Measurements from ENCODE around the gene GPR37L1. TPM values are rescaled to one million over a fixed set of nuclear protein-coding genes. Genes with fewer than 3 reads are reported as not detected.

The GPR37L1 gene
- total and polyA plus RNA-seq, 4 donors: 3.1 to 9.7 (median 6.6) TPM

DNA sequence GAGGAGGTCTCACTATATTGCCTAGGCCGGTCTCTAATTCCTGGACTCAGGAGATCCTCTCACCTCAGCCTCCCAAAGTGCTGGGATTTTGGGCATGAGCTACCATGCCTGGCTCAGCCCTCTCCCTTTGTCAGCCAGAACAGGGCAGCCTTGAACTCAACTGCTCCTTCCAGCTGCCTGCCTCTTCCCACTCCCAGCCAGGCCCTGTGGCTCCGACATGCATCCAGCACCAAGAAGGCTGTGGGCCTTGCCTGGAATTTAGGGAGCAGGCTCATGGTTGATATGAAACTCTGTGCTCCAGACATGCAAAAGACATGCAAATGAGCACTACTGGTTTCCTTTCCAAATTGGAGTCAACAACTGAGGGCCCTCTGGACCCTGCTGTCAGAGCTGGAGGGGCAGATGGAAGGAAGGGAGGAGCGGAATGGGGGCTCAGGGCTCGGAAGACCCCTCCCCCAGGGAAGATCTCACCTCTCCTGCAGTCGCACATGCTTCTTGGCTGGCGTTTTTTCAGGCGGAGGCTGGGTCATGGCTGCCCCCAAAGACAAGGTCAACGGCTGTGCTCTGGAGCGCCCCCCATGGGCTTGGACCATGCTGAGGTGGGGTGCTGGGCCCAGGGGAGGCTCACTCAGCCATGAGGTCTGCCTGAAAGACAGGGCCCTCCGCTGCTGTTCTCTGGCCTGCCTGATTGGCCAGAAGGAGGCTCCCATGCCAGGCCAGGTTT is 36.3 kb downstream of the GPR37L1 start:
- WGBS (ENCODE audit: insufficient coverage): 85% methylated on average over 10 of the region's 10 CpGs

DNA sequence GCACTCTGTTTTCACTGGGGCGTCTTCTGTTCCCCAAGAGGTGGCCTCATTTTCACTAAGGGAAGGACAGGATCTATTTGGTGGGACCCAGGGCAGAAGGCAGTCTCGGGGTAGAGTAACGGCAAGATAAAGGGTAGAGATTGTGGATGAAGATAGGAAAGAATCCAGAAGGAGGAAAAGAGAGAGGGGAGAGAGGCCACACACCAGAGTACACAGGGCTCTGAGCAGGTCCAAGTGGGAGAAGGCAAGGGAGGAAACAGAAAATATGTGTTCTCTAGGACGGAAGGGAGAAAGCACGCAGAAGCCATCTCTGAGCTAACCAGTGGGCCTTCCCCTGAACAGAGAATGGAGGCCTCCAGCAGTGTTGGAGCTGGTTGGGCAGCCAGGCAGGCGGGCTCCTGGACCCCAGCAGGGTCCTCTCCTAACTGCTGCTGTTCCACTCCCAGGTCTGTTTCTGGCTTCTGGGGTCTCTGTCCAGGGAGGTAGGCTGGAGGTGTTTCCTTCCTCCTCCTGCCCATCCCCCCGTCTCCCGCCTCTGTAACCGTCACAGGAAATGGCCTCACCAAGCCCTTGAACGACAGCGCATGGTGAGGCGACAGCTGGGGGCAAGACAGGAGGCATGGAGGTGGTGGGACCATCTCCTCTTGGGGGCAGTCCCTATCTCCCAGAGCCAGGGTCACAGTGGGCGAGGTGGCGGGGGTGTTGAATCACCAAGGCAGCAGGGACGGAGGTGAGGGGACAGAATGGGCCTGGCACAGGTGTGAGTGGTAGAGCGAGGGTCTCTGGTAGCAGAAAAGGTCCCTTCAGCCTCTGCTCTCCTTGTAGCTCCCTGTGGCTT is 37.0 kb downstream of the GPR37L1 start:
- Histone ChIP-seq H3K36me3 (ENCODE audit: control insufficient read depth, insufficient read depth, low read length) (peaks cover 5% of the 10 kb centered on the region), H3K4me3 (ENCODE audit: low read depth, low read length) (no peak overlapping the region), H3K27ac (ENCODE audit: low read depth, low read length) (no peak overlapping the region), H3K27me3 (ENCODE audit: control insufficient read depth, insufficient read depth, low read length) (no peaks in the 10 kb centered on the region), H3K9me3 (ENCODE audit: control insufficient read depth, insufficient read depth, low read length) (no peaks in the 10 kb centered on the region), H3K4me1 (ENCODE audit: control insufficient read depth, insufficient read depth, low read length) (peaks cover 46% of the 10 kb centered on the region)
- 89% methylated on average over 15 of the region's 16 CpGs for WGBS (ENCODE audit: insufficient coverage)
- DNase-seq (ENCODE audit: low read depth in 4 of 6, low spot score in 6 of 6): no peak

More for the DNA sequence above, 36.3 kb downstream of the GPR37L1 start:
- DNase-seq (ENCODE audit: low read depth in 4 of 6, low spot score in 6 of 6): no peak
- Histone ChIP-seq H3K27ac (ENCODE audit: low read depth, low read length) (no peak overlapping the region), H3K4me1 (ENCODE audit: control insufficient read depth, insufficient read depth, low read length) (peaks cover 45% of the 10 kb centered on the region), H3K27me3 (ENCODE audit: control insufficient read depth, insufficient read depth, low read length) (no peaks in the 10 kb centered on the region), H3K9me3 (ENCODE audit: control insufficient read depth, insufficient read depth, low read length) (no peaks in the 10 kb centered on the region), H3K4me3 (ENCODE audit: low read depth, low read length) (no peak overlapping the region), H3K36me3 (ENCODE audit: control insufficient read depth, insufficient read depth, low read length) (peaks cover 5% of the 10 kb centered on the region)

DNA sequence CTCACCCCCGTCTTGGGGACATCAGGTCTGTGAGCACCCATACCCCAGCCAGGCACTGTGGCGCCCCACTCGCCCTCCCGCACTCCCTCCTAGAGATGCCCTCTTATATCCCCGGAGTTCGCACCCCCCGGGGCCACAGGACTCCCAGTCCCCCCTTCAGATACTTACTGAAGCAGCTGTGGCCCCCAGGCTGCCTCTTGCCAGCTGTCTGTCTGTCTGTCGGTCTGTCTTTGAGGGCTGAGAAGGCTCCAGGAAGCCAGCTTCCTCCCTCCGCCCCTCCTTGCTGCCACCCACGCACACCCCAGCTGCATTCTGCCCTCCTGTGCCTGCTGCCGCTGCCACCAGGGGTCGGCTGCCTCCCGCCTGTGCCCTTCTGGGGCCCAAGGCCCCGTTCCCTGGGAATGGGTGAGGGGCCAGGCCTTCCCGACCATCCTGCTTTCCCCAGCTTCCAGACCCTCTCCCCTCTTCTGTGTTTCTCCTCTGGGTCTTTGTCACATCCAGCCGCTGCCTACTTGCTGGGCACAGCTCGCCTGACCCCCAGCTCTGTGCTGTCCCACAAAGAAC is 37.7 kb downstream of the GPR37L1 start, which contains the start of gene PTPN7:
PTPN7 (minus strand) TSS at position 226 of the 564 bp plus-strand sequence. CDS start 1,200 bp downstream, outside the sequence.
- Histone ChIP-seq H3K36me3 (ENCODE audit: control insufficient read depth, insufficient read depth, low read length) (peaks cover 5% of the 10 kb centered on the region), H3K4me1 (ENCODE audit: control insufficient read depth, insufficient read depth, low read length) (peaks cover 39% of the 10 kb centered on the region), H3K27me3 (ENCODE audit: control insufficient read depth, insufficient read depth, low read length) (no peaks in the 10 kb centered on the region), H3K4me3 (ENCODE audit: low read depth, low read length) (no peak within 1 kb of the TSS), H3K27ac (ENCODE audit: low read depth, low read length) (peak within 1 kb of the TSS; percentile 40), H3K9me3 (ENCODE audit: control insufficient read depth, insufficient read depth, low read length) (no peaks in the 10 kb centered on the region)
- DNase-seq (ENCODE audit: low read depth in 4 of 6, low spot score in 6 of 6): no peak
- WGBS (ENCODE audit: insufficient coverage): 81% methylated on average over 16 of the region's 17 CpGs

DNA sequence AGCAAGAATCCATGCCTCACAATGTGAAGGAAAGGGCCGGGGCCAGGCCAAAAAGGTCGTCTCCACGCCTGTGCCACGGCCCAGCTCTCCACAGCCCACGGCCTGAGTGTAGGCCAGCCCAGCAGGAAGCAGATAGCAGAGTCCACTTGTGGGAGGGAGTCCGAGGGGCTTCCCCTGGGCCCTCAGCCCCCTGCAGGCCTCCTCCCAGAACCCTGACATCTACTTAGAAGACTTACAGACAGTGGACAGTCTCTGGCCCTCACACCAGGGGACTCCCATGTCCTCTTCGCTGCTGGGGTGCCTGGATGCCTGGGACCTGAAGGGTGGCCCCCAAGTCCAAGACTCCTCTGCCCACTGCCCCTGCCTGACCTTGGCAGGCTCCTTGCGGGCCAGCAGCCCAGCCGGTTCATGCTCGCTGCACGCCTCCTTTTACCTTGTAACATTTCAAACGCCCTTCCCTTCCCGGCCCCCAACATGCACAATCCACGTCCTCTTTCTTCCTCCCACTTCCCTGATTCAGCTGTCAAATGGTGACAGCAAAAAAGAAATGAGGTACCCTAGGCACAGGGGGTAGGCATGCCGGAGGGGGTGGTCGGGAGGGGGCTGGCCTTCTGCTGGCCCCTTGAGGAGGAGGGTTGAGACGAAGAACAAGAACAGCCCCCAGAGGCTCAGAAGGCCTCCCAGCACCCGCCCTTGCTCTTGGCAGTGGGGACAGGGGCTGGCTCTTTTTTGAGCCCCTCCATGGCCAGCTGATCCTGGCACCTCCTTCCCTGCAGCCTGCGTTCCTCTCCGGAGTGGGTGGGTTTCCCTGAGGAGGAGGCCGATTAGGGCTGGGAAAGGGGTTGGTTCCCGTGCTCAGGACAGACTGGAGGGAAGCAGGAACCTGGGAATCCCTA is 38.7 kb downstream of the GPR37L1 start:
- Histone ChIP-seq H3K36me3 (ENCODE audit: control insufficient read depth, insufficient read depth, low read length) (peaks cover 5% of the 10 kb centered on the region), H3K27ac (ENCODE audit: low read depth, low read length) (no peak overlapping the region), H3K4me3 (ENCODE audit: low read depth, low read length) (no peak overlapping the region), H3K9me3 (ENCODE audit: control insufficient read depth, insufficient read depth, low read length) (no peaks in the 10 kb centered on the region), H3K4me1 (ENCODE audit: control insufficient read depth, insufficient read depth, low read length) (peaks cover 38% of the 10 kb centered on the region), H3K27me3 (ENCODE audit: control insufficient read depth, insufficient read depth, low read length) (no peaks in the 10 kb centered on the region)
- DNase-seq (ENCODE audit: low read depth in 4 of 6, low spot score in 6 of 6): no peak
- 54% methylated on average over 20 of the region's 22 CpGs for WGBS (ENCODE audit: insufficient coverage)

DNA sequence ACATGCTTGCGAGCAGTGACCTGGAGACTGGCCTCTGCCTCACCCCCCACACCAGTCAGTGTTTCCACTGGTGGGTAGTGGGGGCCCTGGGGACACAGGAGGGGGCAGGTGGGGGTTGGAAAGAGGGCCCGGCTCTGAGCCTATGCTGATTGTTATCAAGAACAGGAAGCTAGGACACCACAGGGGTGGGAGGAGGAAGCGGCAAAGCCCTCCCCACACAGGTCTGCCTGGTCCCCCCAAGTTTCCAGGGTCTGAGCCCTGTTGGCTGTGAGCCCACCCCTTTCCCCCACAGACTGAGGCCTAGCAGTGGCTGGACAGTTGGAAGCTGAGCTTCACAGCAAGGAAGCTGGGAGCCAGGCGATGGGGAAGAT is 39.3 kb downstream of the GPR37L1 start:
- 84% methylated on average over 2 of the region's 4 CpGs for WGBS (ENCODE audit: insufficient coverage)
- H3K36me3 ChIP-seq (ENCODE audit: control insufficient read depth, insufficient read depth, low read length): peaks cover 5% of the 10 kb centered on the region
- H3K27me3 ChIP-seq (ENCODE audit: control insufficient read depth, insufficient read depth, low read length): no peaks in the 10 kb centered on the region
- peaks cover 38% of the 10 kb centered on the region for H3K4me1 ChIP-seq (ENCODE audit: control insufficient read depth, insufficient read depth, low read length)
- no peak overlapping the region for H3K4me3 ChIP-seq (ENCODE audit: low read depth, low read length)
- no peak overlapping the region for H3K27ac ChIP-seq (ENCODE audit: low read depth, low read length)
- no peak for DNase-seq (ENCODE audit: low read depth in 4 of 6, low spot score in 6 of 6)
- H3K9me3 ChIP-seq (ENCODE audit: control insufficient read depth, insufficient read depth, low read length): no peaks in the 10 kb centered on the region

DNA sequence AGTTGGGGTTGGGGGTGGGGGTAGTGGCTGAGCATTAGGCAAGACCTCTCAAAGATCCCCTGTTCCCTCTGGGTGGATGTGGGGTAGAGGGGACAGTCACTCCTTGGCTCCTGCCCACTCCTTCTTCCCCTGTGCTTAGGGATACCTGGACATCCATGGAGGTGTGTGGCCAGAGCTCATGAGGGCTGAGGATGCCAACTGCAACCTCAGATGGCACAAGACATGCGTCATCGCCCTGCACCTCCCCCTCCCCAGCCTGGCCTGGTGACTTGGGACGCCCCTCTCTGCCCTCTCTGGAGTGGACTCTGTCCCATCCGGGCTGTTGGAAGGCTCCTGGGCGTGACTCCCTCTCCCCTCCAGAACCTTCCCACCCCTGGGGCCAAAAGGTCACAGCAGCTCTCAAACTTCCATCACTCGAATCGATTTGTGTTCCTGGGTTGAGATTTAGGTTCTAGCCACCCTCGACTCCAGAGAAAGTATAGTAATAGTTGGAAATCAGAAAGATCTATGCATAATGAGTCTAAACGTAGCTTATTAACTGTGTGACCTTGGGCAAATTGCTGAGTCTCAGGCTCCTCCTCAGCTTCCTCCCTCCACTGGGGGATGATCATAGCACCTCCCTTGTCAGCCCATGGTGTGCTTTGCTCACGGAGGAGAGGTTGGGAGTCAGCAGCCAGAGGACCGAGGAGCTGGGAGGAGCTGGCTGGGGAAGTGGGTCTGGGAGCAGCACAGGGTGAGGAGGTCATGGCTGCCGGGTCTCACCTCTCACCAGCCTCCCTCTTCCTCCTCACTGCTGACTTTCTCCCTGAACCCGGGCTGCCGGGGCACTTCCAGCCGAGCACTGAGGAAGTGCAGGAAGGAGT is 39.9 kb downstream of the GPR37L1 start:
- Histone ChIP-seq H3K27me3 (ENCODE audit: control insufficient read depth, insufficient read depth, low read length) (no peaks in the 10 kb centered on the region), H3K9me3 (ENCODE audit: control insufficient read depth, insufficient read depth, low read length) (no peaks in the 10 kb centered on the region), H3K36me3 (ENCODE audit: control insufficient read depth, insufficient read depth, low read length) (peaks cover 5% of the 10 kb centered on the region), H3K4me3 (ENCODE audit: low read depth, low read length) (no peak overlapping the region), H3K4me1 (ENCODE audit: control insufficient read depth, insufficient read depth, low read length) (peaks cover 40% of the 10 kb centered on the region), H3K27ac (ENCODE audit: low read depth, low read length) (no peak overlapping the region)
- DNase-seq (ENCODE audit: low read depth in 4 of 6, low spot score in 6 of 6): no peak
- 64% methylated on average over 6 of the region's 15 CpGs for WGBS (ENCODE audit: insufficient coverage)

DNA sequence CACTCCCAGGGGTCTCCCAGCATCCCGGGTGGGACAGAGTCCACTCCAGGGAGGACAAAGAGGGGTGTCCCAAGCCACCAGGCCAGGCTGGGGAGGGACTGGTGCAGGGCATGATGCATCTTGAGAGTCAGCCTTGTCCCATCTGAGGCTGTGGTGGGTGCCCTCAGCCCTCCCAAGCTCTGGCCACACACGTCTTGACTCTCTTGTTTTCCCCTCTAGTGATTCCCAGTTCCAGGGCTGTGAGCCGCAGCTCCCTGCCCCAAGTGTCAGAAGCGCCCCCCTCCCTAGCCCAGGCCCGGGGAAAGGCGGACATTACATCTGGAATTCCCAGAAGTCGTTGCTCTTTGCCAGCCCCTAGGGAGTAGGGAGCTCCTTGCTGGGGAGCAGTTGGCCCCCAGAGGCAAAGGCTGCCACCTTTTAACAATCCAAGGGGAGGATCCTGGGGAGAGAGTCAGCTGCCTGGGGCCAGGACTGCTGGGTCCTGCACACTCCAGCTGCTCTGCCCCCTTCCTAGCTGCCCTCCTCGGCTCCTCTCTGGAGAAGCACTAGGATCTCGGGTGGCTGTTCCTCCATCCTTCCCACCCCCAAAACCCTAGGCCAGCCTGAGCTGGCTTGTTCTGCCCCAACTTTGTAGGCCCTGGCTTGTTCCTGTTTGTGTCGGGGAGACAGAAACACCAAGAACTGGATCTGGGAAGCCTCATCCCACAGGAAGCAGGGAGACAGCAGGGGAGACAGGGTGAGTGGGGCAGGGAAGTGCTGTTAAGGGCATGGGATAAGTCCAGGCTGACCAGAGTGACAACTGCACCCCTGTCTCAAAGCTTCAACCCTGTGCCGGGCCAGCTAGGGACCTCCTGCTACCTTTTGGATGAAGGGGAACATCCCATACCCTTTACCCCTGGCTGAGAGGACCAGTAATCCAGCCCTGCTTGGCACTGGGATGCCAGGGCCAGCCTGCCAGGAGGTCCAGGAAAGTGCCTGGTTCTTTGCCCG is 40.9 kb downstream of the GPR37L1 start:
- H3K36me3 ChIP-seq (ENCODE audit: control insufficient read depth, insufficient read depth, low read length): peaks cover 5% of the 10 kb centered on the region
- 74% methylated on average over 6 of the region's 12 CpGs for WGBS (ENCODE audit: insufficient coverage)
- no peaks in the 10 kb centered on the region for H3K27me3 ChIP-seq (ENCODE audit: control insufficient read depth, insufficient read depth, low read length)
- DNase-seq (ENCODE audit: low read depth in 4 of 6, low spot score in 6 of 6): no peak
- no peak overlapping the region for H3K4me3 ChIP-seq (ENCODE audit: low read depth, low read length)
- no peak overlapping the region for H3K27ac ChIP-seq (ENCODE audit: low read depth, low read length)
- no peaks in the 10 kb centered on the region for H3K9me3 ChIP-seq (ENCODE audit: control insufficient read depth, insufficient read depth, low read length)
- peaks cover 49% of the 10 kb centered on the region for H3K4me1 ChIP-seq (ENCODE audit: control insufficient read depth, insufficient read depth, low read length)
